Transverse colon (tissue), 4 donors: ENCODE data around the gene SMAD7. TPM values are rescaled to one million over a fixed set of nuclear protein-coding genes. Genes with fewer than 3 reads are reported as not detected.

Source experiments
- DNase-seq: peaks from one replicate; pipeline ENCODE4 v3.0.0-alpha.2; 2019
- H3K27ac ChIP-seq, 4 donors: fragments of 200-600 bp; sonication (generic); 2 replicates each; pipeline ENCODE4 v1.5.1; 2016 to 2018; ENCODE audit warnings: inconsistent platforms in 4 of 4
- H3K27me3 ChIP-seq: fragments of 200-600 bp; sonication (generic); 2 replicates; pipeline ENCODE4 v1.5.1; 2017; ENCODE audit warnings: inconsistent platforms
- H3K36me3 ChIP-seq, 4 donors: fragments of 200-600 bp; sonication (generic); 2 replicates each; pipeline ENCODE4 v1.5.1; 2017 to 2019; ENCODE audit warnings: inconsistent platforms in 4 of 4
- H3K4me1 ChIP-seq, 4 donors: fragments of 200-600 bp; sonication (generic); 2 replicates each; pipeline ENCODE4 v1.5.1; 2017 to 2020; ENCODE audit warnings: inconsistent platforms in 4 of 4
- H3K4me3 ChIP-seq, 4 donors: fragments of 200-600 bp; sonication (generic); 1 replicate in 1 of 4; 2 replicates in 3 of 4; pipeline versions ENCODE4 v1.5.1 to v1.6.1; 2017 to 2019; ENCODE audit warnings: inconsistent platforms in 4 of 4
- H3K9me3 ChIP-seq, 2 donors: fragments of 200-600 bp; sonication (generic); 2 replicates each; pipeline ENCODE4 v1.5.1; 2017 to 2019; ENCODE audit warnings: inconsistent platforms in 2 of 2
- CTCF ChIP-seq, 5 experiments: fragments of 200-600 bp in 3 of 5; fragments of 450-650 bp in 2 of 5; sonication (generic) in 3 of 5; IDR thresholded peaks; 1 replicate in 2 of 5; 2 replicates in 3 of 5; pipeline ENCODE4 v1.5.1; 2016 to 2017; ENCODE audit warnings: antibody characterized with exemption in 5 of 5, inconsistent platforms in 3 of 5, mild to moderate bottlenecking in 2 of 5, moderate library complexity in 1 of 5
- EP300 ChIP-seq: sonication (generic); formaldehyde crosslinking; IDR thresholded peaks from one replicate; pipeline ENCODE4 v1.6.1; 2017; ENCODE audit warnings: antibody characterized with exemption, low read depth
- POLR2A ChIP-seq: fragments of 450-650 bp; IDR thresholded peaks from one replicate; pipeline ENCODE4 v1.6.1; 2016; ENCODE audit warnings: antibody characterized with exemption, mild to moderate bottlenecking, moderate library complexity
- POLR2AphosphoS5 ChIP-seq, 3 donors: sonication (generic); formaldehyde crosslinking; IDR thresholded peaks; one replicate each; pipeline ENCODE4 v1.6.1; 2016; ENCODE audit warnings: antibody characterized with exemption in 3 of 3
- WGBS, 2 donors: methylation state at CpG; one replicate each; pipeline ENCODE4 v1.1.5; 2018; ENCODE audit warnings: low coverage in 1 of 2; 5-methylcytosine and 5-hydroxymethylcytosine counted together
- in situ Hi-C, 4 donors: fragments of 200-750 bp; cut with MboI; loops; one replicate each; pipeline versions ENCODE4 v1.15.0 to v1.15.1; 2017; ENCODE audit warnings: low sequenced_read_pairs in 3 of 4, low pct_ligation_motif_present in 1 of 4, low pct_unique_long_range_greater_than_20kb in 1 of 4
- intact Hi-C: fragments of 100-400 bp; cut with DNase I; formaldehyde crosslinking; loops from one replicate; pipeline ENCODE4 v1.15.1; 2023; ENCODE audit warnings: low total_unique reads
- total RNA-seq, 4 donors: library from RNA; depleted of rRNA; stranded (reverse); fragments of >200 nt; gene quantifications; one replicate each; pipeline ENCODE4 v1.1.0, GENCODE V29; 2016

SMAD7 gene
- total RNA-seq, 4 donors from 2014 or later, result 76.0 to 199 (median 77.1) TPM

DNA sequence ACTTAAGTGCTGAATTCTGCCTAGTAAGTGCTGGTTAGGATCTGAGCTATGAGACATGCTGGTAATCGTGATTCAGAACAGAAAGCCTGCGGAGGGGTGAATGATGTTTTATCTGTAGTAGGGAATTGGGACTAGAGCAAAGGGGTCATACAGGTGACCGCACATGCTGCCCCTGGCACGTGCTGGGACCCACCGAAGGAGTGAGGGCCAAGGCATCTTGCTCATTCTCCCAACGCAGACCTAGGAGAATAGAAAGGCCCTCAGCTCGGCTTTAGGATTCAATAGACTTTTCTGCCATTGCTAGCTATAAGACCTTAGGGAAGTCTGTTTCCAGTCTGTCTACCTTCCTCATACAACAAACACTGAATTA lies 8.8 kb upstream of the SMAD7 start:
- TF ChIP-seq CTCF (IDR thresholded peaks at IDR 0.05), result no peak
- TF ChIP-seq EP300, result no peak
- no peak for TF ChIP-seq POLR2AphosphoS5 (IDR thresholded peaks at IDR 0.05)
- TF ChIP-seq POLR2A, result no peak
- H3K4me1 ChIP-seq, result peaks cover 12 to 26% (median 14%) of the 10 kb centered on the region in 4 donors
- H3K27ac ChIP-seq, result no peak overlapping the region
- no peaks in the 10 kb centered on the region for H3K9me3 ChIP-seq
- H3K27me3 ChIP-seq, result no peaks in the 10 kb centered on the region
- no peaks in the 10 kb centered on the region for H3K36me3 ChIP-seq
- H3K4me3 ChIP-seq, result no peak overlapping the region
- DNase-seq, result no peak
- WGBS, 2 donors, result 81 to 91% methylated on average over 4 to 7 of the region's 7 CpGs
- intact Hi-C loops, result no loop called here
- in situ Hi-C loops, result loop anchor here in 1 of 4 donors (25.0 kb wide), 1 partner anchor 172 kb away; no protein-coding TSS in a partner anchor

DNA sequence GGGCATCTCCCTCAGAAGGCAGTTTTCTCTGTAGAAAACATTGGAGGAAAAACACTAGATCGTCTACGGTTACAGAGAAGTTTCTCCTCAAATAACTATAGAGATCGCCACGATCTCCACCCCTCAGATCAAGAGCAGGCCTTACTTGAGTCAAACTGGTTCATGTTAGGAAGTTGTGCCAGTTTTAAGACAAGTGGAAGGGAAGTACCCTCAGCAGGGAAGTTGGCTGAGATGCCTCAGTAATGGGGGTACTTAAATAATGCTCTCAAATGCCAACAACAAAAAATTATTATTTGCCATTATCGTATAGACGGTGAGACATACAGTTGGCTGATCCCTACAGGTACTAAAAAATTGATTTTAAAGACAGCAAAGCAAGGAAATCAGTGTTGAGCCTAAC lies 8.2 kb upstream of the SMAD7 start:
- Histone ChIP-seq H3K4me3 (no peak overlapping the region), H3K9me3 (no peaks in the 10 kb centered on the region), H3K27ac (no peak overlapping the region), H3K27me3 (no peaks in the 10 kb centered on the region), H3K4me1 (peaks cover 12 to 26% (median 14%) of the 10 kb centered on the region in 4 donors), H3K36me3 (no peaks in the 10 kb centered on the region)
- TF ChIP-seq POLR2A (no peak), EP300 (no peak), CTCF (IDR thresholded peaks at IDR 0.05) (no peak), POLR2AphosphoS5 (IDR thresholded peaks at IDR 0.05) (no peak)
- intact Hi-C loops (no loop called here), in situ Hi-C loops (loop anchor here in 1 of 4 donors (25.0 kb wide), 1 partner anchor 172 kb away; no protein-coding TSS in a partner anchor)
- 84 to 93% methylated on average over 6 of the region's 6 CpGs for WGBS, 2 donors
- no peak for DNase-seq

DNA sequence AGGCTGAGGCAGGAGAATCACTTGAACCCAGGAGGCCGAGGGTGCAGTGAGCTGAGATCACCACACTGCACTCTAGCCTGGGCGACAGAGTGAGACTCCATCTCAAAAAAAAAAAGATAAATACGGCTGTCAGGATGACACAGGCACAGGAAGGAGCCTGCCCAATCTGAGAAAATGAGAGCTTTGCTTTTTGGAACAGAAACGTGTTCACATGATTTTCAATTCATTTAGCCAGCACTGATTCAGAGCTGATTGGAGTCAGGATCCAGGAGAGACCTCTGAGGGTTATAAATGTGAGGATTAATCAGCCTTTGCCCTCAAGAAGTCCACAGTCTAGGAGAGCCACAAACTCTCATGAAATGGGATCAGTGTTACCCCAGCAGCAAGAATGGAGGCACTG lies 6.9 kb upstream of the SMAD7 start:
- in situ Hi-C loops, result loop anchor here in 1 of 4 donors (25.0 kb wide), 1 partner anchor 170 kb away; no protein-coding TSS in a partner anchor
- intact Hi-C loops, result no loop called here
- no peak for DNase-seq
- TF ChIP-seq POLR2A (no peak), POLR2AphosphoS5 (IDR thresholded peaks at IDR 0.05) (no peak), EP300 (no peak), CTCF (IDR thresholded peaks at IDR 0.05) (no peak)
- Histone ChIP-seq H3K9me3 (no peaks in the 10 kb centered on the region), H3K27ac (peak overlapping the region in 2 of 4 donors; percentile 72 to 83), H3K27me3 (no peaks in the 10 kb centered on the region), H3K4me1 (peaks cover 13 to 36% (median 19%) of the 10 kb centered on the region in 4 donors), H3K36me3 (no peaks in the 10 kb centered on the region), H3K4me3 (no peak overlapping the region)
- 65 to 66% methylated on average over 4 of the region's 4 CpGs for WGBS, 2 donors

GRCh38 chr18:48957136-48957535 lies 6.4 kb upstream of the SMAD7 start:
- intact Hi-C loops, result no loop called here
- in situ Hi-C loops, result loop anchor here in 1 of 4 donors (25.0 kb wide), 1 partner anchor 170 kb away; no protein-coding TSS in a partner anchor
- Histone ChIP-seq H3K27me3 (no peaks in the 10 kb centered on the region), H3K9me3 (no peaks in the 10 kb centered on the region), H3K36me3 (no peaks in the 10 kb centered on the region), H3K4me1 (peaks cover 13 to 36% (median 19%) of the 10 kb centered on the region in 4 donors), H3K4me3 (no peak overlapping the region), H3K27ac (peak overlapping the region in 3 of 4 donors; percentile 72 to 83 (median 78))
- DNase-seq, result no peak
- TF ChIP-seq POLR2A (no peak), POLR2AphosphoS5 (IDR thresholded peaks at IDR 0.05) (no peak), EP300 (no peak), CTCF (IDR thresholded peaks at IDR 0.05) (no peak)
- WGBS, 2 donors, result 78% methylated on average over 8 of the region's 8 CpGs; no CpG with 5 or more reads in 1 of the 2 donors
